Aorta (tissue), 5 donors: ENCODE data around the gene EDDM13. TPM values are rescaled to one million over a fixed set of nuclear protein-coding genes. Genes with fewer than 3 reads are reported as not detected.
"Not testable (repeated sequence)": the region's sequence is repeated elsewhere in the genome, so short reads cannot be mapped to it uniquely, and the experiment has no call there.

ENCODE experiments used
- ATAC-seq: fragments of 200-7000 bp; cut with Tn5 transposase; one replicate; pipeline ENCODE4 v1.9.1; 2022; ENCODE audit warnings: moderate library complexity; ENCODE audit not compliant: low FRiP score
- DNase-seq, 2 donors: peaks; one replicate each; pipeline ENCODE4 v3.0.0-alpha.2; 2020
- H3K27ac ChIP-seq, 2 donors: one replicate each; pipeline ENCODE4 v1.5.1; 2013; ENCODE audit warnings: low read length in 2 of 2, mild to moderate bottlenecking in 2 of 2, moderate library complexity in 2 of 2, control low read depth in 1 of 2, inconsistent platforms in 1 of 2, low read depth in 1 of 2
- H3K27me3 ChIP-seq, 2 donors: one replicate each; pipeline ENCODE4 v1.6.1; 2013; ENCODE audit warnings: control low read depth in 1 of 2, low read length in 1 of 2, mild to moderate bottlenecking in 1 of 2, moderate library complexity in 1 of 2; ENCODE audit not compliant: insufficient read depth in 2 of 2, control insufficient read depth in 1 of 2
- H3K36me3 ChIP-seq, 2 donors: one replicate each; pipeline ENCODE4 v1.6.1; 2013; ENCODE audit warnings: control low read depth in 1 of 2, low read length in 1 of 2, mild to moderate bottlenecking in 1 of 2; ENCODE audit not compliant: insufficient read depth in 2 of 2, control insufficient read depth in 1 of 2
- H3K4me1 ChIP-seq, 2 donors: one replicate each; pipeline ENCODE4 v1.6.1; 2013; ENCODE audit warnings: low read length in 2 of 2, control low read depth in 1 of 2, mild to moderate bottlenecking in 1 of 2, moderate library complexity in 1 of 2; ENCODE audit not compliant: insufficient read depth in 2 of 2, control insufficient read depth in 1 of 2
- H3K4me3 ChIP-seq, 2 donors: one replicate each; pipeline ENCODE4 v1.5.1; 2013; ENCODE audit warnings: low read length in 2 of 2, control low read depth in 1 of 2, mild to moderate bottlenecking in 1 of 2
- H3K9me3 ChIP-seq: one replicate; pipeline ENCODE4 v1.6.1; 2013; ENCODE audit warnings: mild to moderate bottlenecking, low read length; ENCODE audit not compliant: control insufficient read depth
- WGBS, 2 donors: extraction: QIAGEN DNeasy Blood & Tissue Kit; methylation state at CpG; one replicate each; pipeline ENCODE4 v1.1.7; 2013; 5-methylcytosine and 5-hydroxymethylcytosine counted together
- intact Hi-C, 2 donors: fragments of 100-400 bp; cut with DNase I; formaldehyde crosslinking; loops; one replicate each; pipeline versions ENCODE4 v1.14.2 to v1.15.0; 2022
- polyA plus RNA-seq, 2 donors: library from polyadenylated mRNA; stranded (reverse); fragments of 200-250 nt; gene quantifications; one replicate each; pipeline ENCODE4 v1.2.3, GENCODE V29; 2013
- total RNA-seq, 2 donors: library from RNA; stranded (reverse); fragmentation: NEBNext Ultra II Directional; extraction: Animal tissue kit (Norgen Biotek cat#: 25700); gene quantifications; one replicate each; pipeline ENCODE4 v1.2.1, GENCODE V29; 2021
- donor health status: healthy with polysubstance abuse.
- donor health status: Bipolar disorder and iron deficiency.
- donor health status: DM: no; HTN: no; CAD: no.
- donor health status: DM: no; HTN: no; CAD: no.
- donor health status: DM: yes; HTN: yes; CAD: no.

EDDM13 gene
- total and polyA plus RNA-seq, 4 donors = not detected

DNA sequence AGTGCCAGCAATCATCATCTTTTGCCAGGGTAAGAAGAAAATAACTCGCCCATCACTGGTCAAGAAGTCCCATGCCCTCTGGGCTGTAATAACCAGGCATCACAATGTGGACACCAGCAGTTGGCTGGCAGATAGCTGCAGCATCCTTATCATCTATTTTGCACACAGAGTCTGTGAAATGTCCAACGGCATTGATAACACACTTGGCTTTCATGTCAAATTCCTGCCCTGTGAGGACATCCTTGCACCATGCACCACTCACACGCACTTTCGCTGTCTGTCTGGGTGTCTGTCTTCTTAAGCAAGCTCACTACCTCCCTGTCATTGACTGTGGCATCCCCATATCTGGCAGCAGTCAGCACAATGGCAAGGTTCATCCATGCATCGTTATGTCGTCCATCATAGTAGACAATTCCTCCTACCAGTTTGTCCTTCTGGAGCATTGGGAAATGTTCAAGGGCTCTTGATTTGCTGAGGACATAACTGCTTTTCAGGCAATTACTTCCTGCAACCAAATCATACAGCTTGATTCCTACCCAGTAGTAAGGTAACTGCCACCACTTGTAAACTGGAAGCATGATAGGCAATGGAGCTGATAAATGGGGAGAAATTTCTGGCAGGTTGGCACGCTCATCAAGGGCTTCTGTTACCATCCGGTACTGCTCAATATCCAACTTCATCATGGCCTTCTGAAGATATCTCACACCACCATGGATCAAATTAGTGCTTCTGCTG is 48.9 kb downstream of the EDDM13 start:
- peaks cover 5% of the 10 kb centered on the region for H3K9me3 ChIP-seq
- ATAC-seq (no peak), DNase-seq (no peak)
- WGBS, 2 donors = 88% methylated on average over 8 of the region's 8 CpGs
- no peak overlapping the region for H3K27ac ChIP-seq
- intact Hi-C loops = no loop called here
- no peaks in the 10 kb centered on the region for H3K27me3 ChIP-seq
- no peak overlapping the region for H3K4me3 ChIP-seq
- H3K36me3 ChIP-seq = no peaks in the 10 kb centered on the region
- H3K4me1 ChIP-seq = no peaks in the 10 kb centered on the region

DNA sequence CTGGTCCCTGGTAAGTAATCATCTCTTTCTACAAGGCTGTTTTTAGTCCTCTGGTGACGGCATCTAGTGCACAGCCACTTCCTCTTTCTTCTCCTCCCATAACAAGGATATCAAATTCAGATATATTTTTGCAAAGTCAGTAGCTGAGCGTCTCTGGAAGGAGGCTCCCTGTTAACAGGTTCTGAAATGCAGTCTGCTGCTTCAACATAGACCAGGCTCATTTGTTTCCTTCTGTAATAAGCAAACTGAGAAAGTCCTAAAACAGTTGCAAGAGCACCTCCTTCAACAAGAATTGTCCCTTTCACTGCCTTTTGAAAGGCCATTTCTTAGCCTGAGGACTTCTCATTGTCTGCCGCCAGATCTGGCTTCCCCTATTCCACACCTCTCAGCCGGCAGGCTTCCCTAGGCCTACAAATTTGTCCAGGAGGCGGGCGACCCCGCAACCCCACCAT is 49.5 kb downstream of the EDDM13 start:
- Histone ChIP-seq H3K27ac (no peak overlapping the region), H3K27me3 (no peaks in the 10 kb centered on the region), H3K4me3 (no peak overlapping the region), H3K4me1 (no peaks in the 10 kb centered on the region), H3K36me3 (no peaks in the 10 kb centered on the region), H3K9me3 (peaks cover 7% of the 10 kb centered on the region)
- no peak for DNase-seq
- intact Hi-C loops = no loop called here
- 67 to 68% methylated on average over 7 of the region's 7 CpGs for WGBS, 2 donors
- no peak for ATAC-seq

DNA sequence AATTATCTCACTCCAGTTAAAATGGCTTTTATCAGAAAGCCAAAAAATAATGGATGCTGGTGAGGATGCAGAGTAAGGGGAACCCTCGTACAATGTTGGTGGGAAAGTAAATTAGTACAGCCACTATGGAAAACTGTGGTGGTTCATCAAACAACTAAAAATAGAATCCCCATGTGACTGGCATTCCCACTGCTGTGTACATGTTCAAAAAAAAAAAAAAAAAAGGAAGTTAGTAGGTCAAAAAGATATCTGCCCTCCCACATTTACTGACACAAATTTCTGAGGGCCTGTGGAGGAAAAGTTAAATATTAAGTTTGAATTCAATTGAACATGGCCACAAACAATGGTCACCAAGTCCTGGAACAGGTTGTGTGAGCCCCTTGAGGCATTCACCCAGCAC is 51.9 kb downstream of the EDDM13 start:
- no peak for DNase-seq
- Histone ChIP-seq H3K4me3 (no peak overlapping the region), H3K4me1 (no peaks in the 10 kb centered on the region), H3K27ac (no peak overlapping the region), H3K27me3 (no peaks in the 10 kb centered on the region), H3K9me3 (peaks cover 7% of the 10 kb centered on the region), H3K36me3 (no peaks in the 10 kb centered on the region)
- 59 to 68% methylated on average over 1 of the region's 1 CpG for WGBS, 2 donors
- ATAC-seq = no peak
- intact Hi-C loops = no loop called here

DNA sequence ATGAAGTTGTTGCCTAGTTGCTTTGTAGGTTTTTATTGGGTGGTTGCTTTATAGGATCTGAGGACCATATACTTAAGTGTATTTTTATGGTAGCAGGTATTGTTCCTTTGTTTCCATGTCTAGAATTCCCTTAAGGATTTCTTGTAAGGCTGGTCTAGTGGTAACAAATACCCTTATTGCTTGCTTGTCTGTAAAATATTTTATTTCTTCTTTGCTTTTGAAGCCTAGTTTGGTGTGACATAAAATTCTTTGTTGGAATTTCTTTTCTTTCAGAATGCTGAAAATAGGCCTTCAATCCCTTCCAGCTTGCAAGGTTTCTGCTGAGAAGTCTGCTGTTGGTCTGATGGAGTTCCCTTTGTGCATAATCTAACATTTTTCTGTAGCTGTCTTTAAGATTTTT is 60.1 kb downstream of the EDDM13 start:
- H3K27ac ChIP-seq = no peak overlapping the region
- no peaks in the 10 kb centered on the region for H3K36me3 ChIP-seq
- H3K4me1 ChIP-seq = no peaks in the 10 kb centered on the region
- no peaks in the 10 kb centered on the region for H3K27me3 ChIP-seq
- H3K4me3 ChIP-seq = no peak overlapping the region
- intact Hi-C loops = no loop called here
- no peak for DNase-seq
- no peak for ATAC-seq
- peaks cover 4% of the 10 kb centered on the region for H3K9me3 ChIP-seq

DNA sequence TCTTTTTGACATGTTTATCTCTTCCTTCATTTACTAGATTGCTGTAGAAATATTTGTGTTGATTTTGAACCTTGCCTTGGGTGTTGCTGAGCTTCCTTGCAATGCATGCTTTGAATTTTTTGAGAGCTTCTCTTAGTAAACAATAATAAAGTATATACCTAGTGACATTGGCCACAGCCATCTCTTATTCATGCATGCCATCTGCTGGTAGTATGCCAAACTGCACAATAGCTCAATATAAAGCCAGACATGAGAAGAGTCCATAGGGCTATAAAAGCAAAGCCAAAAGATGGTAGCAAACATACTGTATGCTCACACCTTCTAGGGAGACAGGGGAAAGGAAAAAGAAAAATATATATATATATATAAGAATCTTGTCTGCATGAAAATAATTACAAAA is 61.0 kb downstream of the EDDM13 start:
- Histone ChIP-seq H3K4me1 (no peaks in the 10 kb centered on the region), H3K27ac (no peak overlapping the region), H3K27me3 (no peaks in the 10 kb centered on the region), H3K9me3 (peaks cover 8% of the 10 kb centered on the region), H3K4me3 (no peak overlapping the region), H3K36me3 (no peaks in the 10 kb centered on the region)
- intact Hi-C loops = no loop called here
- no peak for DNase-seq
- no peak for ATAC-seq

DNA sequence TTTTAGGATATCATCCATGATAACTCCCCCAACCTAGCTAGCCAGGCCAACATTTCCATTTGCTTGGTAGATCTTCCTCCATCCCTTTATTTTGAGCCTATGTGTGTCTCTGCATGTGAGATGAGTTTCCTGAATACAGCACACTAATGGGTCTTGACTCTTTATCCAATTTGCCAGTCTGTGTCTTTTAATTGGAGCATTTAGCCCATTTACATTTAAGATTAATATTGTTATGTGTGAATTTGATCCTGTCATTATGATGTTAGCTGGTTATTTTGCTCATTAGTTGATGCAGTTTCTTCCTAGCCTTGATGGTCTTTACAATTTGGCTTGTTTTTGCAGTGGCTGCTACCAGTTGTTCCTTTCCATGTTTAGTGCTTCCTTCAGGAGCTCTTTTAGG is 62.8 kb downstream of the EDDM13 start:
- peaks cover 10% of the 10 kb centered on the region for H3K9me3 ChIP-seq
- ATAC-seq, DNase-seq, intact Hi-C loops, H3K27ac ChIP-seq, H3K27me3 ChIP-seq, H3K4me3 ChIP-seq, H3K36me3 ChIP-seq, H3K4me1 ChIP-seq: not testable (repeated sequence)

GRCh38 chr19:56337077-56337476 is 64.5 kb downstream of the EDDM13 start:
- H3K27me3 ChIP-seq, H3K36me3 ChIP-seq, H3K4me3 ChIP-seq, DNase-seq, intact Hi-C loops, H3K4me1 ChIP-seq, ATAC-seq, H3K27ac ChIP-seq: not testable (repeated sequence)
- 87 to 92% methylated on average over 8 of the region's 8 CpGs for WGBS, 2 donors
- peaks cover 10% of the 10 kb centered on the region for H3K9me3 ChIP-seq

DNA sequence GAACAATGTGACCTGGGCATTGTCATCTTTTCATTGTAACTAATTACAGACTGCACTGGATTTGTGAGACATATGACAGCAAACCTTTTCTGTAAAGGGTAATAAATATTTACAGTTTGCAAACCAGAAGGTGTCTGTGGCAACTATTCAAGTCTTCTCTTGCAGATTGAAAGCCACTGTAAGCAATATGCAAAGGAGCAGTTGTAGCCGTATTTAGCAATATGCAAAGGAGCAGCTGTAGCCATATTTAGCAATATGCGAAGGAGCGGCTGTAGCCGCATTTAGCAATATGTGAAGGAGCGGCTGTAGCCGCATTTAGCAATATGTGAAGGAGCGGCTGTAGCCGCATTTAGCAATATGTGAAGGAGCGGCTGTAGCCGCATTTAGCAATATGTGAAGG is 66.5 kb downstream of the EDDM13 start:
- H3K4me3 ChIP-seq, H3K36me3 ChIP-seq, intact Hi-C loops, ATAC-seq, H3K4me1 ChIP-seq, H3K27me3 ChIP-seq, DNase-seq, H3K27ac ChIP-seq: not testable (repeated sequence)
- 90 to 97% methylated on average over 5 to 6 of the region's 10 CpGs for WGBS, 2 donors
- peaks cover 11% of the 10 kb centered on the region for H3K9me3 ChIP-seq

DNA sequence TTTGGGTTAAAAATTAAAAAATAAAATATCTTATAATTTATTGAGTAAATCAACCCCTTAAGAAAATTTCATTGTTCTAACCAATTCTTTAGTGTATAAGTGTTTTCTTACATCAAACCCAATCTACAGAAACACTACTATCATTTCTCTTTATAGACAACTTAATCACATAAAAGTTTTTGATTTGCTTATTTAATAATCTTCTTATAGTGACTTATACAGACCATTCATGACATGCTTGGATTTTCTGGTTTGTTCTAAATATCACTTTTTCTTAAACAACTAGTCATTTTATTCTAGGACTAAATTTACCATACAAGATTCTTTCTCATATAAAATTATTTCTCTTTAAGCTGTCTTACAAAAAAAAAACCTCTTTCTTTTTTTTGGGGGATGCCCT is 69.4 kb downstream of the EDDM13 start:
- no peak overlapping the region for H3K27ac ChIP-seq
- H3K36me3 ChIP-seq = no peaks in the 10 kb centered on the region
- H3K9me3 ChIP-seq = peaks cover 9% of the 10 kb centered on the region
- ATAC-seq = no peak
- intact Hi-C loops = no loop called here
- no peaks in the 10 kb centered on the region for H3K4me1 ChIP-seq
- H3K27me3 ChIP-seq = no peaks in the 10 kb centered on the region
- no peak overlapping the region for H3K4me3 ChIP-seq
- no peak for DNase-seq
